ENCODE data around the gene GLUL. TPM values are rescaled to one million over a fixed set of nuclear protein-coding genes. Genes with fewer than 3 reads are reported as not detected.
A peak's percentile ranks its signal among the peaks of the same experiment; 100 is the strongest.

The GLUL gene
- total RNA-seq (1,000 to 10,000 TPM in 1 of 9 donors, 100 to 1,000 TPM in 8; 155 to 1,048 (median 512) TPM), polyA plus RNA-seq (100 to 1,000 TPM; 153 to 217 (median 165) TPM)
- long read RNA-seq, donor 1, full-length matches to known transcripts, result 14 of 14 reads
- long read RNA-seq, donor 1, partial matches to known transcripts, result 0 of 14 reads
- long read RNA-seq, donor 1, other reads (novel, unspliced or antisense), result 0 of 14 reads
- long read RNA-seq, donor 2, full-length matches to known transcripts, result 26 of 26 reads
- long read RNA-seq, donor 2, partial matches to known transcripts, result 0 of 26 reads
- long read RNA-seq, donor 2, other reads (novel, unspliced or antisense), result 0 of 26 reads
- long read RNA-seq, donor 3, full-length matches to known transcripts, result 11 of 11 reads
- long read RNA-seq, donor 3, partial matches to known transcripts, result 0 of 11 reads
- long read RNA-seq, donor 3, other reads (novel, unspliced or antisense), result 0 of 11 reads
- long read RNA-seq, donor 4, full-length matches to known transcripts, result 38 of 51 reads
- long read RNA-seq, donor 4, partial matches to known transcripts, result 5 of 51 reads
- long read RNA-seq, donor 4, other reads (novel, unspliced or antisense), result 8 of 51 reads
- long read RNA-seq, donor 5, full-length matches to known transcripts, result 413 of 458 reads
- long read RNA-seq, donor 5, partial matches to known transcripts, result 21 of 458 reads
- long read RNA-seq, donor 5, other reads (novel, unspliced or antisense), result 24 of 458 reads
- long read RNA-seq, donor 6, full-length matches to known transcripts, result 47 of 61 reads
- long read RNA-seq, donor 6, partial matches to known transcripts, result 1 of 61 reads
- long read RNA-seq, donor 6, other reads (novel, unspliced or antisense), result 13 of 61 reads
- long read RNA-seq, donor 7, full-length matches to known transcripts, result 8 of 8 reads
- long read RNA-seq, donor 7, partial matches to known transcripts, result 0 of 8 reads
- long read RNA-seq, donor 7, other reads (novel, unspliced or antisense), result 0 of 8 reads
- long read RNA-seq, donor 8, full-length matches to known transcripts, result 35 of 35 reads
- long read RNA-seq, donor 8, partial matches to known transcripts, result 0 of 35 reads
- long read RNA-seq, donor 8, other reads (novel, unspliced or antisense), result 0 of 35 reads
- long read RNA-seq, donor 9, full-length matches to known transcripts, result 14 of 14 reads
- long read RNA-seq, donor 9, partial matches to known transcripts, result 0 of 14 reads
- long read RNA-seq, donor 9, other reads (novel, unspliced or antisense), result 0 of 14 reads
- long read RNA-seq, donor 10, full-length matches to known transcripts, result 11 of 19 reads
- long read RNA-seq, donor 10, partial matches to known transcripts, result 8 of 19 reads
- long read RNA-seq, donor 10, other reads (novel, unspliced or antisense), result 0 of 19 reads

GRCh38 chr1:182391362-182392049 lies at the start of gene GLUL:
GLUL (minus strand) TSS chr1:182391790; CDS start chr1:182388737, 3,053 bp downstream.
- Histone ChIP-seq H3K4me1 (replicated peaks in 1 of 2) (peaks cover 5 to 26% of the 10 kb centered on the region in 2 donors), H3K9me3 (replicated peaks in 1 of 3) (no peaks in the 10 kb centered on the region), H3K27ac (peak within 1 kb of the TSS; percentile 82 to 98 (median 94)), H3K4me3 (peak within 1 kb of the TSS; percentile 46 to 96 (median 67)), H3K27me3 (no peaks in the 10 kb centered on the region), H3K36me3 (replicated peaks in 1 of 2) (peaks cover 0 to 20% of the 10 kb centered on the region in 2 donors)
- WGBS, 4 donors, result 0% methylated on average over 3 to 70 of the region's 70 CpGs
- TF ChIP-seq, protein P1, sequence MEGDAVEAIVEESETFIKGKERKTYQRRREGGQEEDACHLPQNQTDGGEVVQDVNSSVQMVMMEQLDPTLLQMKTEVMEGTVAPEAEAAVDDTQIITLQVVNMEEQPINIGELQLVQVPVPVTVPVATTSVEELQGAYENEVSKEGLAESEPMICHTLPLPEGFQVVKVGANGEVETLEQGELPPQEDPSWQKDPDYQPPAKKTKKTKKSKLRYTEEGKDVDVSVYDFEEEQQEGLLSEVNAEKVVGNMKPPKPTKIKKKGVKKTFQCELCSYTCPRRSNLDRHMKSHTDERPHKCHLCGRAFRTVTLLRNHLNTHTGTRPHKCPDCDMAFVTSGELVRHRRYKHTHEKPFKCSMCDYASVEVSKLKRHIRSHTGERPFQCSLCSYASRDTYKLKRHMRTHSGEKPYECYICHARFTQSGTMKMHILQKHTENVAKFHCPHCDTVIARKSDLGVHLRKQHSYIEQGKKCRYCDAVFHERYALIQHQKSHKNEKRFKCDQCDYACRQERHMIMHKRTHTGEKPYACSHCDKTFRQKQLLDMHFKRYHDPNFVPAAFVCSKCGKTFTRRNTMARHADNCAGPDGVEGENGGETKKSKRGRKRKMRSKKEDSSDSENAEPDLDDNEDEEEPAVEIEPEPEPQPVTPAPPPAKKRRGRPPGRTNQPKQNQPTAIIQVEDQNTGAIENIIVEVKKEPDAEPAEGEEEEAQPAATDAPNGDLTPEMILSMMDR (IDR thresholded peaks at IDR 0.05), result peak in 1 of 6 experiments; percentile 1
- TF ChIP-seq POLR2A (IDR thresholded peaks at IDR 0.05), result peak; percentile 97 to 98
- intact Hi-C loops (cut with DNase I), result loop anchor here in 1 of 2 donors (10.0 kb wide), 1 partner anchor 907 kb away; the partner anchor contains the start of gene CACNA1E
- DNase-seq, result peak; percentile 94 to 97 (median 95)

- Histone ChIP-seq H3K9me3 (replicated peaks in 1 of 3) (no peaks in the 10 kb centered on the region), H3K36me3 (replicated peaks in 1 of 2) (no peaks in the 10 kb centered on the region), H3K4me1 (replicated peaks in 1 of 2) (no peaks in the 10 kb centered on the region), H3K4me3 (no peak overlapping the region), H3K27ac (no peak overlapping the region), H3K27me3 (no peaks in the 10 kb centered on the region)
- 75 to 93% (median 87%) methylated on average over 1 of the region's 1 CpG for WGBS, 4 donors
- intact Hi-C loops (cut with DNase I), result no loop called here
- TF ChIP-seq, protein P1 (IDR thresholded peaks at IDR 0.05), result no peak
- TF ChIP-seq POLR2A (IDR thresholded peaks at IDR 0.05), result no peak
- peak in 1 of 7 donors; percentile 2 for DNase-seq
Measured at GRCh38 chr1:182438326-182438725, 46.7 kb upstream of the GLUL start.

- no peak for DNase-seq
- intact Hi-C loops (cut with DNase I), result no loop called here
- Histone ChIP-seq H3K9me3 (replicated peaks in 1 of 3) (no peaks in the 10 kb centered on the region), H3K4me1 (replicated peaks in 1 of 2) (no peaks in the 10 kb centered on the region), H3K4me3 (no peak overlapping the region), H3K36me3 (replicated peaks in 1 of 2) (no peaks in the 10 kb centered on the region), H3K27ac (no peak overlapping the region), H3K27me3 (no peaks in the 10 kb centered on the region)
- 74 to 100% (median 94%) methylated on average over 1 of the region's 1 CpG for WGBS, 4 donors
- no peak for TF ChIP-seq POLR2A (IDR thresholded peaks at IDR 0.05)
- TF ChIP-seq, protein P1 (IDR thresholded peaks at IDR 0.05), result no peak
Measured at GRCh38 chr1:182433580-182433979, 42.0 kb upstream of the GLUL start.
